Right lobe of liver (tissue), 4 donors: ENCODE measurements around the gene RPL37A.

Experiments
- CTCF ChIP-seq, 4 donors: fragments of 200-600 bp in 3 of 4; fragments of 450-650 bp in 1 of 4; IDR thresholded peaks; one replicate each; pipeline versions ENCODE4 v1.5.1 to v1.8.0; 2016 to 2022; ENCODE audit warnings: antibody characterized with exemption in 4 of 4, mild to moderate bottlenecking in 2 of 4
- POLR2A ChIP-seq: fragments of 450-650 bp; IDR thresholded peaks from one replicate; pipeline ENCODE4 v1.6.1; 2017; ENCODE audit warnings: antibody characterized with exemption, mild to moderate bottlenecking
- donor health status: DM: no; HTN: no; CAD: no.
- donor health status: DM: no; HTN: no; CAD: no.
- donor health status: DM: no; HTN: yes; CAD: no.

GRCh38 chr2:216490061-216490460, 8.6 kb upstream of the RPL37A start:
- no peak for TF ChIP-seq CTCF (IDR thresholded peaks at IDR 0.05)
- TF ChIP-seq POLR2A = no peak
